HepG2 (cell line): ENCODE data around the gene TMEM100.

ENCODE experiments used
- CEBPB ChIP-seq: IDR thresholded peaks from 2 replicates; pipeline ENCODE4 v1.6.1; 2011; ENCODE audit warnings: low read depth, low read length, improper control_type of control experiment, borderline replicate concordance
- FOXP1 ChIP-seq, 2 experiments: fragments of 450-650 bp in 1 of 2; IDR thresholded peaks; 2 replicates each; pipeline ENCODE4 v1.6.1; 2017 to 2018; ENCODE audit warnings: antibody characterized with exemption in 1 of 2
- GATAD2A ChIP-seq: IDR thresholded peaks from 2 replicates; pipeline ENCODE4 v1.6.1; 2016
- MEIS1 ChIP-seq: sonication (generic); formaldehyde crosslinking; IDR thresholded peaks from 2 replicates; pipeline ENCODE4 v1.9.0; 2021; ENCODE audit warnings: mild to moderate bottlenecking, missing genetic modification reagents, moderate library complexity, borderline replicate concordance
- NR2C2 ChIP-seq: sonication (generic); formaldehyde crosslinking; IDR thresholded peaks from 2 replicates; pipeline ENCODE4 v1.4.0; 2020; ENCODE audit warnings: missing genetic modification reagents, mild to moderate bottlenecking, moderate library complexity, borderline replicate concordance
- SIN3A ChIP-seq: IDR thresholded peaks from 2 replicates; pipeline ENCODE4 v1.6.1; 2011; ENCODE audit warnings: low read depth, mild to moderate bottlenecking, control low read depth, low read length, borderline replicate concordance
- SRF ChIP-seq: IDR thresholded peaks from 2 replicates; pipeline ENCODE4 v1.6.1; 2011; ENCODE audit warnings: mild to moderate bottlenecking, low read depth, low read length, moderate library complexity
- ZFP36 ChIP-seq: fragments of 150-350 bp; IDR thresholded peaks from 2 replicates; pipeline ENCODE4 v1.6.1; 2018; ENCODE audit warnings: borderline replicate concordance, low read length, low read depth; ENCODE audit not compliant: partially characterized antibody
- ZNF180 ChIP-seq: sonication (generic); formaldehyde crosslinking; IDR thresholded peaks from 2 replicates; pipeline ENCODE4 v1.4.0; 2020; ENCODE audit warnings: low read depth, missing genetic modification reagents, borderline replicate concordance
- ZNF572 ChIP-seq: sonication (generic); formaldehyde crosslinking; IDR thresholded peaks from 2 replicates; pipeline ENCODE4 v1.5.1; 2020; ENCODE audit warnings: mild to moderate bottlenecking, missing genetic modification reagents
- ZNF605 ChIP-seq: sonication (generic); formaldehyde crosslinking; IDR thresholded peaks from 2 replicates; pipeline ENCODE4 v1.8.0; 2022; ENCODE audit warnings: mild to moderate bottlenecking, missing genetic modification reagents
- TF ChIP-seq, protein P1 (sequence below): sonication (generic); formaldehyde crosslinking; IDR thresholded peaks from 2 replicates; pipeline ENCODE4 v1.5.0; 2020; ENCODE audit warnings: mild to moderate bottlenecking, missing genetic modification reagents, moderate library complexity

DNA sequence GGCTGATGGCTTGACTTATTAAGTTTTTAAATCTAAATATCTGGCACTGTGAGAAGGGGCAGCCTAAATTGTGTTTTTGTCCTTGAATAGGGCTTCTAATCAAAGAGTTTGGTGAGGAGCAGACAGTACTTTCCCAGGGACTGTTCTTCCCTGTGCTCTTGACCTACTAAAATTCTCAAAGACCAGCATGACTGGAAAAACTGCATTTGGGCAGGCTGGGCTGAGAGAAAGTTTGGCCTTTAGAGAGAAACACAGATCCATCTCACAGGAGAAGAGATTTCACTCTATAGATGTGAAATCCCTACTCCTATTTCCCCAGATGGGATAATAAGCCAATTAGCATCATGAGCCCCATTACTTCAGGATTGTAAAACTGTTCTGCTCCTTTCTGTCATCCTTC lies 35.5 kb upstream of the TMEM100 start:
- TF ChIP-seq CEBPB (no peak), FOXP1 (IDR thresholded peaks at IDR 0.05) (no peak), FOXP1 (CRISPR knock-in tag; IDR thresholded peaks at IDR 0.05) (no peak), MEIS1 (CRISPR knock-in tag) (no peak), ZNF180 (CRISPR knock-in tag) (no peak), GATAD2A (CRISPR knock-in tag) (no peak), ZNF572 (CRISPR knock-in tag) (no peak), ZNF605 (CRISPR knock-in tag) (no peak), NR2C2 (CRISPR knock-in tag) (no peak), SIN3A (no peak), SRF (no peak), ZFP36 (no peak)
- TF ChIP-seq, protein P1, sequence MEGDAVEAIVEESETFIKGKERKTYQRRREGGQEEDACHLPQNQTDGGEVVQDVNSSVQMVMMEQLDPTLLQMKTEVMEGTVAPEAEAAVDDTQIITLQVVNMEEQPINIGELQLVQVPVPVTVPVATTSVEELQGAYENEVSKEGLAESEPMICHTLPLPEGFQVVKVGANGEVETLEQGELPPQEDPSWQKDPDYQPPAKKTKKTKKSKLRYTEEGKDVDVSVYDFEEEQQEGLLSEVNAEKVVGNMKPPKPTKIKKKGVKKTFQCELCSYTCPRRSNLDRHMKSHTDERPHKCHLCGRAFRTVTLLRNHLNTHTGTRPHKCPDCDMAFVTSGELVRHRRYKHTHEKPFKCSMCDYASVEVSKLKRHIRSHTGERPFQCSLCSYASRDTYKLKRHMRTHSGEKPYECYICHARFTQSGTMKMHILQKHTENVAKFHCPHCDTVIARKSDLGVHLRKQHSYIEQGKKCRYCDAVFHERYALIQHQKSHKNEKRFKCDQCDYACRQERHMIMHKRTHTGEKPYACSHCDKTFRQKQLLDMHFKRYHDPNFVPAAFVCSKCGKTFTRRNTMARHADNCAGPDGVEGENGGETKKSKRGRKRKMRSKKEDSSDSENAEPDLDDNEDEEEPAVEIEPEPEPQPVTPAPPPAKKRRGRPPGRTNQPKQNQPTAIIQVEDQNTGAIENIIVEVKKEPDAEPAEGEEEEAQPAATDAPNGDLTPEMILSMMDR (CRISPR knock-in tag), result no peak
